HEK293 (cell line): ENCODE data around the gene DNAJC7.
A peak's percentile ranks its signal among the peaks of the same experiment; 100 is the strongest.

Experiments used
- GLI2 ChIP-seq: fragments of 450-650 bp; formaldehyde crosslinking; IDR thresholded peaks from 2 replicates; pipeline ENCODE4; 2017; ENCODE audit warnings: missing biosample characterization, missing genetic modification characterization, low read depth, borderline replicate concordance
- IKZF3 ChIP-seq: fragments of 450-650 bp; IDR thresholded peaks from 2 replicates; pipeline ENCODE4 v1.5.0; 2018; ENCODE audit warnings: missing biosample characterization, mild to moderate bottlenecking, missing genetic modification characterization, moderate library complexity
- INSM2 ChIP-seq: fragments of 450-650 bp; formaldehyde crosslinking; IDR thresholded peaks from 2 replicates; pipeline ENCODE4 v1.5.1; 2016; ENCODE audit warnings: missing biosample characterization, missing genetic modification characterization
- MEIS1 ChIP-seq: sonication (generic); formaldehyde crosslinking; IDR thresholded peaks from 2 replicates; pipeline ENCODE4 v1.8.1; 2022; ENCODE audit warnings: missing genetic modification reagents, mild to moderate bottlenecking, borderline replicate concordance
- MYNN ChIP-seq: fragments of 450-650 bp; formaldehyde crosslinking; IDR thresholded peaks from 2 replicates; pipeline ENCODE4 v1.5.1; 2016; ENCODE audit warnings: missing biosample characterization, missing genetic modification characterization, borderline replicate concordance
- PATZ1 ChIP-seq: fragments of 450-650 bp; formaldehyde crosslinking; IDR thresholded peaks from 2 replicates; pipeline ENCODE4 v1.5.1; 2016; ENCODE audit warnings: missing biosample characterization, missing genetic modification characterization
- PRDM10 ChIP-seq: fragments of 450-650 bp; formaldehyde crosslinking; IDR thresholded peaks from 2 replicates; pipeline ENCODE4 v1.5.1; 2016; ENCODE audit warnings: missing biosample characterization, missing genetic modification characterization
- REPIN1 ChIP-seq: fragments of 450-650 bp; formaldehyde crosslinking; IDR thresholded peaks from 2 replicates; pipeline ENCODE4 v1.5.1; 2017; ENCODE audit warnings: missing biosample characterization, missing genetic modification characterization, low read depth
- YY1 ChIP-seq: fragments of 450-650 bp; formaldehyde crosslinking; IDR thresholded peaks from 2 replicates; pipeline ENCODE4 v1.5.1; 2018; ENCODE audit warnings: missing biosample characterization, missing genetic modification characterization
- ZBTB8A ChIP-seq: fragments of 450-650 bp; formaldehyde crosslinking; IDR thresholded peaks from 2 replicates; pipeline ENCODE4 v1.5.1; 2016; ENCODE audit warnings: missing biosample characterization, missing genetic modification characterization
- ZEB2 ChIP-seq: fragments of 450-650 bp; formaldehyde crosslinking; IDR thresholded peaks from 2 replicates; pipeline ENCODE4 v1.5.1; 2016; ENCODE audit warnings: missing biosample characterization, missing genetic modification characterization
- ZFHX2 ChIP-seq: fragments of 450-650 bp; formaldehyde crosslinking; conservative IDR thresholded peaks from 2 replicates; pipeline ENCODE4 v1.5.1; 2016; ENCODE audit warnings: missing biosample characterization, missing genetic modification characterization
- ZNF302 ChIP-seq: fragments of 450-650 bp; formaldehyde crosslinking; IDR thresholded peaks from 2 replicates; pipeline ENCODE4 v1.5.1; 2016; ENCODE audit warnings: missing biosample characterization, missing genetic modification characterization, low read depth
- ZNF324 ChIP-seq: fragments of 450-650 bp; formaldehyde crosslinking; IDR thresholded peaks from 2 replicates; pipeline ENCODE4 v1.5.1; 2016; ENCODE audit warnings: missing biosample characterization, missing genetic modification characterization
- ZNF341 ChIP-seq: fragments of 450-650 bp; formaldehyde crosslinking; IDR thresholded peaks from 2 replicates; pipeline ENCODE4; 2016; ENCODE audit warnings: low read depth, missing biosample characterization, missing genetic modification characterization
- ZNF366 ChIP-seq: fragments of 450-650 bp; formaldehyde crosslinking; conservative IDR thresholded peaks from 2 replicates; pipeline ENCODE4 v1.5.1; 2016; ENCODE audit warnings: missing biosample characterization, missing genetic modification characterization
- ZNF518A ChIP-seq: fragments of 450-650 bp; formaldehyde crosslinking; conservative IDR thresholded peaks from 2 replicates; pipeline ENCODE4 v1.5.1; 2016; ENCODE audit warnings: low read depth, missing biosample characterization, missing genetic modification characterization
- ZNF544 ChIP-seq: fragments of 450-650 bp; formaldehyde crosslinking; IDR thresholded peaks from 2 replicates; pipeline ENCODE4 v1.5.0; 2017; ENCODE audit warnings: missing biosample characterization, missing genetic modification characterization
- ZNF548 ChIP-seq: fragments of 450-650 bp; formaldehyde crosslinking; IDR thresholded peaks from 2 replicates; pipeline ENCODE4 v1.5.1; 2016; ENCODE audit warnings: missing biosample characterization, missing genetic modification characterization
- ZNF571 ChIP-seq: fragments of 450-650 bp; formaldehyde crosslinking; IDR thresholded peaks from 2 replicates; pipeline ENCODE4 v1.5.0; 2017; ENCODE audit warnings: missing biosample characterization, missing genetic modification characterization
- ZNF670 ChIP-seq: fragments of 450-650 bp; formaldehyde crosslinking; IDR thresholded peaks from 2 replicates; pipeline ENCODE4 v1.5.1; 2016; ENCODE audit warnings: missing biosample characterization, missing genetic modification characterization, low read depth
- ZNF701 ChIP-seq: fragments of 450-650 bp; formaldehyde crosslinking; IDR thresholded peaks from 2 replicates; pipeline ENCODE4 v1.5.1; 2016; ENCODE audit warnings: missing biosample characterization, missing genetic modification characterization
- ZNF768 ChIP-seq: fragments of 450-650 bp; formaldehyde crosslinking; IDR thresholded peaks from 2 replicates; pipeline ENCODE4 v1.5.1; 2018; ENCODE audit warnings: missing biosample characterization, mild to moderate bottlenecking, missing genetic modification characterization
- ZNF792 ChIP-seq: fragments of 450-650 bp; formaldehyde crosslinking; IDR thresholded peaks from 2 replicates; pipeline ENCODE4 v1.5.1; 2016; ENCODE audit warnings: missing biosample characterization, missing genetic modification characterization
- ZSCAN30 ChIP-seq: fragments of 450-650 bp; IDR thresholded peaks from 2 replicates; pipeline ENCODE4 v1.5.1; 2018; ENCODE audit warnings: missing biosample characterization, mild to moderate bottlenecking, missing genetic modification characterization, moderate library complexity

DNAJC7 gene

GRCh38 chr17:41930009-41930832, 87.0 kb downstream of the DNAJC7 start, which contains the start of gene ODAD4 (continued):
- TF ChIP-seq ZNF518A (tag by site-specific recombination) (peak; percentile 31), ZNF366 (tag by site-specific recombination) (peak; percentile 55), IKZF3 (peak; percentile 40), INSM2 (tag by site-specific recombination) (peak; percentile 31; the same call in 1 of the 2 replicates), GLI2 (tag by site-specific recombination) (no peak), ZNF792 (tag by site-specific recombination) (peak; percentile 80; the same call in 1 of the 2 replicates), ZSCAN30 (tag by site-specific recombination) (peak; percentile 62), PATZ1 (peak; percentile 46; the same call in 1 of the 2 replicates), ZEB2 (tag by site-specific recombination) (peak; percentile 67; the same call in 1 of the 2 replicates), YY1 (tag by site-specific recombination) (peak; percentile 74; the same call in 1 of the 2 replicates), ZNF701 (0 out of 2 replicates have a peak, but pooled peaks have one; percentile 8), MEIS1 (no peak), MYNN (tag by site-specific recombination) (no peak), ZNF571 (tag by site-specific recombination) (no peak), ZNF548 (tag by site-specific recombination) (no peak), ZNF324 (tag by site-specific recombination) (peak; percentile 68; the same call in 1 of the 2 replicates), PRDM10 (tag by site-specific recombination) (peak; percentile 84), REPIN1 (peak; percentile 68; the same call in 1 of the 2 replicates), ZNF670 (tag by site-specific recombination) (no peak), ZNF302 (tag by site-specific recombination) (no peak), ZNF341 (peak; percentile 83), ZNF768 (tag by site-specific recombination) (peak; percentile 78; the same call in 1 of the 2 replicates), ZFHX2 (tag by site-specific recombination) (no peak), ZNF544 (tag by site-specific recombination) (no peak), ZBTB8A (tag by site-specific recombination) (peak; percentile 53; the same call in 1 of the 2 replicates)
